ENCODE measurements around the gene RPS6KC1. TPM values are rescaled to one million over a fixed set of nuclear protein-coding genes. Genes with fewer than 3 reads are reported as not detected.

Gene RPS6KC1
- total and polyA plus RNA-seq, 2 of the 4 experiments (the other 2 are of a cell fraction) = 7.9 to 23.7 TPM

DNA sequence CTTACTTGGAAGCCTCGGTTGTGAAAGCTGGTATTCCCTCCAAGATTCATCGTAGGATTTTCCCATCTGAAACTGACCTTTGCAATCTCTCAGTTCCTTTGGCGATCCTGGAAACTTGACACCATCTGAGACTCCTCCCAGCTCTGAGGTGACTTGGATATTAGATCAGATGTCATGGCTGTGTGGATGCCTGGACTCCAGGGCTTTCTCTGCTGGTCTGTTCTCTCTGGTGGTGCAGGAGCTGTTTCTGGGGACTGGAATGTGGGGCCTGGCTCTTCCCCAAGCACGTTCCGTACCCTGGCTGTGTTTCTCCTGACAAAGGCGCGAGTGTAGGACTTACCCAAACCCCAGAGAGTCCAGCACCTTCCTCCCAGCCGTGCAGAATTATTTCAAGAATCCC, 252.2 kb downstream of the RPS6KC1 start:
- Histone ChIP-seq H3K56ac (ENCODE audit: extremely low read depth, insufficient read depth, low read length) (no peak overlapping the region), H2BK120ac (ENCODE audit: low read depth, low read length) (no peak overlapping the region), H3K9me1 (ENCODE audit: insufficient read depth, low read length) (no peaks in the 10 kb centered on the region), H3K36me3 (ENCODE audit: control insufficient read depth, insufficient read depth, low read length) (no peaks in the 10 kb centered on the region), H4K8ac (ENCODE audit: low read depth in 2 of 2, low read length in 2 of 2) (no peak overlapping the region), H2AFZ (replicated peaks; ENCODE audit: low read length, poor library complexity) (peak overlapping the region; percentile 12), H3K4ac (ENCODE audit: low read depth, low read length) (no peak overlapping the region), H3K14ac (replicated peaks; ENCODE audit: low read depth, low read length) (no peak overlapping the region), H3K4me1 (ENCODE audit: control insufficient read depth, insufficient read depth, low read length) (no peaks in the 10 kb centered on the region), H3K79me1 (ENCODE audit: low read depth in 1 of 2, low read length in 2 of 2) (no peaks in the 10 kb centered on the region), H3K23ac (ENCODE audit: low read depth, low read length) (no peak overlapping the region), H4K5ac (ENCODE audit: low read depth, low read length) (no peak overlapping the region), H3K27ac (ENCODE audit: insufficient read depth, low read length) (no peak overlapping the region), H2AK9ac (replicated peaks; ENCODE audit: low read depth, low read length, poor library complexity) (no peak overlapping the region), H3K4me2 (ENCODE audit: low read depth, low read length) (no peak overlapping the region), H3K9ac (ENCODE audit: low read depth, low read length) (no peak overlapping the region), H4K20me1 (ENCODE audit: insufficient read depth, low read length) (no peaks in the 10 kb centered on the region), H2BK15ac (ENCODE audit: low read depth, low read length) (no peak overlapping the region), H3K9me3 (ENCODE audit: control insufficient read depth, insufficient read depth, low read length) (no peaks in the 10 kb centered on the region), H2BK5ac (ENCODE audit: low read depth, low read length, poor library complexity, severe bottlenecking) (no peak overlapping the region), H3K18ac (ENCODE audit: low read depth, low read length) (no peak overlapping the region), H4K91ac (ENCODE audit: insufficient read depth, low read depth, low read length) (no peak overlapping the region), H3K4me3 (ENCODE audit: insufficient read depth, low read depth, low read length) (no peak overlapping the region), H2AK5ac (ENCODE audit: low read depth, low read length) (no peak overlapping the region), H3K27me3 (ENCODE audit: control insufficient read depth, insufficient read depth, low read length) (no peaks in the 10 kb centered on the region), H2BK20ac (ENCODE audit: low read depth, low read length) (no peak overlapping the region)
- intact Hi-C loops (cut with micrococcal nuclease) = no loop called here
- ChIA-PET POLR2A (ENCODE audit: unreplicated experiment) (no interaction called here), CTCF (no interaction called here)
- DNase-seq = peak; percentile 13
- no TSS peak for BruUV-seq (replicated peaks)
- WGBS, 2 experiments (ENCODE audit: extremely low coverage in 2 of 2, insufficient read length in 1 of 2) = 20% methylated on average over 2 of the region's 8 CpGs; no CpG with 5 or more reads in 1 of the 2 experiments
- ATAC-seq (ENCODE audit: low read depth) = peak; percentile 66
- dilution Hi-C loops (cut with HindIII; ENCODE audit: low sequenced_read_pairs, unreplicated experiment) = no loop called here
- in situ Hi-C loops (cut with MboI; ENCODE audit: low sequenced_read_pairs) = no loop called here
- TF ChIP-seq RAD21 (IDR thresholded peaks at IDR 0.05; ENCODE audit: low read length) (no peak), SMC3 (IDR thresholded peaks at IDR 0.05; ENCODE audit: low read depth, low read length) (no peak), RFX5 (IDR thresholded peaks at IDR 0.05; ENCODE audit: low read depth, low read length) (no peak), MAFK (IDR thresholded peaks at IDR 0.05; ENCODE audit: low read depth, low read length) (no peak), NFE2L2 (IDR thresholded peaks at IDR 0.05; ENCODE audit: low read depth, low read length) (no peak), RCOR1 (IDR thresholded peaks at IDR 0.05; ENCODE audit: insufficient replicate concordance, low read length) (no peak), BHLHE40 (IDR thresholded peaks at IDR 0.05; ENCODE audit: low read depth, low read length) (no peak), FOS (IDR thresholded peaks at IDR 0.05; ENCODE audit: low read depth, low read length) (no peak), CHD1 (IDR thresholded peaks at IDR 0.05; ENCODE audit: low read depth, low read length) (no peak), MXI1 (IDR thresholded peaks at IDR 0.05; ENCODE audit: borderline replicate concordance, low read depth, low read length) (no peak)
- TF ChIP-seq, protein P1, sequence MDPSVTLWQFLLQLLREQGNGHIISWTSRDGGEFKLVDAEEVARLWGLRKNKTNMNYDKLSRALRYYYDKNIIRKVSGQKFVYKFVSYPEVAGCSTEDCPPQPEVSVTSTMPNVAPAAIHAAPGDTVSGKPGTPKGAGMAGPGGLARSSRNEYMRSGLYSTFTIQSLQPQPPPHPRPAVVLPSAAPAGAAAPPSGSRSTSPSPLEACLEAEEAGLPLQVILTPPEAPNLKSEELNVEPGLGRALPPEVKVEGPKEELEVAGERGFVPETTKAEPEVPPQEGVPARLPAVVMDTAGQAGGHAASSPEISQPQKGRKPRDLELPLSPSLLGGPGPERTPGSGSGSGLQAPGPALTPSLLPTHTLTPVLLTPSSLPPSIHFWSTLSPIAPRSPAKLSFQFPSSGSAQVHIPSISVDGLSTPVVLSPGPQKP (IDR thresholded peaks at IDR 0.05; ENCODE audit: borderline replicate concordance, low read depth, low read length) = no peak
